Omental fat pad (tissue), 4 donors: ENCODE measurements around the gene SORCS2. TPM values are rescaled to one million over a fixed set of nuclear protein-coding genes. Genes with fewer than 3 reads are reported as not detected.

Experiments
- ATAC-seq: fragments of 150-250 bp; one replicate; pipeline ENCODE4 v1.9.1; 2016; ENCODE audit warnings: mild to moderate bottlenecking, moderate library complexity; ENCODE audit not compliant: low FRiP score
- DNase-seq: peaks from one replicate; pipeline ENCODE4 v3.0.0-alpha.2; 2019; ENCODE audit warnings: low spot score
- CTCF ChIP-seq, 3 donors: fragments of 450-650 bp; IDR thresholded peaks; one replicate each; pipeline ENCODE4 v1.5.1; 2016 to 2017; ENCODE audit warnings: antibody characterized with exemption in 3 of 3, mild to moderate bottlenecking in 3 of 3, moderate library complexity in 2 of 3
- total RNA-seq, 4 donors: library from RNA; depleted of rRNA; stranded (reverse); fragments of >200 nt; gene quantifications; one replicate each; pipeline ENCODE4 v1.1.0, GENCODE V29; 2016

SORCS2 gene
- total RNA-seq, 4 donors from 2014 or later: 0.63 to 4.6 (median 1.2) TPM

- DNase-seq (no peak), ATAC-seq (no peak)
- TF ChIP-seq CTCF (IDR thresholded peaks at IDR 0.05): no peak
Observed at GRCh38 chr4:7510066-7510465, 317.7 kb downstream of the SORCS2 start.

DNA sequence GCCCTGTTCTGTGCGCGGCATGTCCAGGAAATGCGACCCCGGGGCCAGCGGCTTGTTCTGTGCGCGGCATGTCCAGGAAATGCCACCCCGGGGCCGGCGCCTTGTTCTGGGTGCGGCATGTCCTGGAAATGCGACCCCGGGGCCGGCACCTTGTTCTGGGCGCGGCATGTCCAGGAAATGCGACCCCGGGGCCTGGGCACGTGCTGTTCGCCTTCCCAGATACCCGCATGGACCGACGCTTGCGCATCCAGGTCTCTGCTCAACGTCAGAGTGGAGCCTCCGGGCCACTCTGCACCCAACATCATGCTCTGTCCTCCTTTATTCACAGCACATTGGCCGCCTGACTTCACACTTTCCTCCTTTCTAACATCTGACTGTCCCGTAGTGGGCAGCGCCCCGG, 318.2 kb downstream of the SORCS2 start:
- ATAC-seq (no peak), DNase-seq (no peak)
- TF ChIP-seq CTCF (IDR thresholded peaks at IDR 0.05): no peak

GRCh38 chr4:7511525-7511924, 319.2 kb downstream of the SORCS2 start:
- no peak for TF ChIP-seq CTCF (IDR thresholded peaks at IDR 0.05)
- ATAC-seq: no peak
- DNase-seq: no peak

GRCh38 chr4:7512428-7512827, 320.1 kb downstream of the SORCS2 start:
- TF ChIP-seq CTCF (IDR thresholded peaks at IDR 0.05): no peak
- ATAC-seq: no peak
- no peak for DNase-seq

- DNase-seq (no peak), ATAC-seq (no peak)
- no peak for TF ChIP-seq CTCF (IDR thresholded peaks at IDR 0.05)
Observed at GRCh38 chr4:7512946-7513345, 320.6 kb downstream of the SORCS2 start.

DNA sequence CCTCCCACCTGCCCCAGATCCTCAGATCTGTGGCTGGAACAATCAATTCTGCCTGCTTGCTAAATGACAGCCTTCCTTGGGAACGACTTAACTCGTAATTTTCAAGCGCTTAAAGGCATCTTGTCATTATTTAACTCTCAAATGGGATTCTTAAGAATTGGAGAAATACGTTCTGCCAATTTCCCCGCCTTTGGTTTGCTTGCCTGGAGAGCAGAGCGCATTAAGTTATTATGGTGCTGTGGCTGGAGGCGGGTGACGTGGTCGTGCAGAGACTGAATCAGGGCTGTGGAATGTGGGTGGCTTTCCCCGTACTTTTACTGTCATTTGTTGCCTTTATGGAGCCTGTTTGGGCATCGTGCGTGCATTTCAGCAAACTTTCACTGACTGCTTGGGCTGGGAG, 321.3 kb downstream of the SORCS2 start:
- ATAC-seq: no peak
- no peak for DNase-seq
- no peak for TF ChIP-seq CTCF (IDR thresholded peaks at IDR 0.05)

DNA sequence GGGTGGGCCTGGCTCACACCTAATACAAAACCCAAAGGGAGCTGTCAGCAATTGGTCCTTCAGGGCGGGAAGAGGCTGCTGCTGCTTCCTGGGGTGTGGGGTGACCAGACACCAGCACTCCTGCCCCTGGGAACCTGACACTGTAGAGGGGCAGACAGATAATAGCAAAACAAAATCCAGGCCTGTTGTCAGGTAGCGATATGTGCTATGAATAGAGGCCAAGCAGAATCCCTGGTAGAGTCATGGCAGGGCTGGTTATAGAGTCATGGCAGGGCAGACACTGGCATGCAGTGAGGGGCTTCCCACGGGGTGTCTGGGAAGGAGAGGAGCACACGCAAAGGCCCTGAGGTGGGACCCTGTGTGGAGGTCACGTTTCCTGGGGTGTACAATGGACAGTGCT, 321.9 kb downstream of the SORCS2 start:
- ATAC-seq (no peak), DNase-seq (no peak)
- no peak for TF ChIP-seq CTCF (IDR thresholded peaks at IDR 0.05)
